Measurements from ENCODE around the gene COL4A2. TPM values are rescaled to one million over a fixed set of nuclear protein-coding genes. Genes with fewer than 3 reads are reported as not detected.

COL4A2 gene
- total RNA-seq, 1 experiment from 2014 or later: 1.6 TPM

DNA sequence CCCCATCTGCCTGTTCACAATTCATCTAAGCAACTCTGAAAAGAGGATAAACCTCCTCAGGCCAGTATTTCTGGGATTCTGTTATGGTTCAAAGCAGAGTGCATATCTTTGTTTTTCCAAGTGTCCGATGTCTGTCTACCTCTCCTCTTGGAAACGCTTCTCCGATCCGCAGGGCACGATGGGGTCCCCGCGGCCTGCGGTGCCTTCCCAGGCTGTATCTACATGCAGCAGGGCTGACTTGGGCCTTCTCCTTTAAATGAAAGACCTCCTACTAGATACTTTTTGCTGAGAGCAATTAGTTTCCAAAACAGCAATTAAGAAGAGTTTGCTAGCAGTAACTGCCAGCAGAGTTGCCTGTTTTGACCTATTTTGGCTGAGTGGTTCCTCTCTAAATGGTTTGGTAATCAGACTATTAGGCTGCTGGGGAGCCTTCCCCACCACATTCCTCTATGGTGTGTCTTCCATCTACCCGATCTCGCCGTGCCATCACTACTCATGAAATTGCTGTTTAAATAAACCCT, 23.5 kb downstream of the COL4A2 start:
- CTCF ChIA-PET: no interaction called here
- H3K4me2 ChIP-seq (ENCODE audit: low read length): no peak overlapping the region
- DNase-seq (ENCODE audit: low read depth, low spot score) (no peak), ATAC-seq (no peak)
- no peaks in the 10 kb centered on the region; a peak in 1 of 4 replicates for H3K4me1 ChIP-seq (ENCODE audit: control insufficient read depth in 1 of 2, insufficient read depth in 2 of 2, low read length in 2 of 2)
- H3K27ac ChIP-seq (ENCODE audit: low read depth, low read length): no peak overlapping the region
- H3K36me3 ChIP-seq (ENCODE audit: control insufficient read depth in 1 of 2, insufficient read depth in 2 of 2, low read length in 2 of 2): no peaks in the 10 kb centered on the region
- H2AFZ ChIP-seq (ENCODE audit: low read depth, low read length, poor library complexity, severe bottlenecking): no peak overlapping the region
- TF ChIP-seq ELF1 (IDR thresholded peaks at IDR 0.05; ENCODE audit: borderline replicate concordance, low read depth) (no peak), ATF3 (IDR thresholded peaks at IDR 0.05) (no peak), CEBPB (IDR thresholded peaks at IDR 0.05; ENCODE audit: low read depth) (no peak), CBX3 (IDR thresholded peaks at IDR 0.05; ENCODE audit: low read depth) (no peak), FOSL1 (IDR thresholded peaks at IDR 0.05; ENCODE audit: low read depth) (no peak), TCF7L2 (IDR thresholded peaks at IDR 0.05; ENCODE audit: borderline replicate concordance, extremely low read depth, insufficient read depth, insufficient read length) (no peak), RAD21 (IDR thresholded peaks at IDR 0.05; ENCODE audit: low read depth) (no peak), ZFX (IDR thresholded peaks at IDR 0.05) (no peak), SP1 (IDR thresholded peaks at IDR 0.05; ENCODE audit: low read depth) (no peak), EZH2phosphoT487 (IDR thresholded peaks at IDR 0.05; ENCODE audit: borderline replicate concordance) (no peak), SRF (IDR thresholded peaks at IDR 0.05; ENCODE audit: low read depth) (no peak), EZH2 (IDR thresholded peaks at IDR 0.05) (no peak), ZNF274 (IDR thresholded peaks at IDR 0.05; ENCODE audit: low read depth, low read length) (no peak), POLR2A (IDR thresholded peaks at IDR 0.05; ENCODE audit: borderline replicate concordance, extremely low read depth, insufficient read depth, insufficient read length) (no peak), MAX (IDR thresholded peaks at IDR 0.05) (no peak)
- TF ChIP-seq, protein P1, sequence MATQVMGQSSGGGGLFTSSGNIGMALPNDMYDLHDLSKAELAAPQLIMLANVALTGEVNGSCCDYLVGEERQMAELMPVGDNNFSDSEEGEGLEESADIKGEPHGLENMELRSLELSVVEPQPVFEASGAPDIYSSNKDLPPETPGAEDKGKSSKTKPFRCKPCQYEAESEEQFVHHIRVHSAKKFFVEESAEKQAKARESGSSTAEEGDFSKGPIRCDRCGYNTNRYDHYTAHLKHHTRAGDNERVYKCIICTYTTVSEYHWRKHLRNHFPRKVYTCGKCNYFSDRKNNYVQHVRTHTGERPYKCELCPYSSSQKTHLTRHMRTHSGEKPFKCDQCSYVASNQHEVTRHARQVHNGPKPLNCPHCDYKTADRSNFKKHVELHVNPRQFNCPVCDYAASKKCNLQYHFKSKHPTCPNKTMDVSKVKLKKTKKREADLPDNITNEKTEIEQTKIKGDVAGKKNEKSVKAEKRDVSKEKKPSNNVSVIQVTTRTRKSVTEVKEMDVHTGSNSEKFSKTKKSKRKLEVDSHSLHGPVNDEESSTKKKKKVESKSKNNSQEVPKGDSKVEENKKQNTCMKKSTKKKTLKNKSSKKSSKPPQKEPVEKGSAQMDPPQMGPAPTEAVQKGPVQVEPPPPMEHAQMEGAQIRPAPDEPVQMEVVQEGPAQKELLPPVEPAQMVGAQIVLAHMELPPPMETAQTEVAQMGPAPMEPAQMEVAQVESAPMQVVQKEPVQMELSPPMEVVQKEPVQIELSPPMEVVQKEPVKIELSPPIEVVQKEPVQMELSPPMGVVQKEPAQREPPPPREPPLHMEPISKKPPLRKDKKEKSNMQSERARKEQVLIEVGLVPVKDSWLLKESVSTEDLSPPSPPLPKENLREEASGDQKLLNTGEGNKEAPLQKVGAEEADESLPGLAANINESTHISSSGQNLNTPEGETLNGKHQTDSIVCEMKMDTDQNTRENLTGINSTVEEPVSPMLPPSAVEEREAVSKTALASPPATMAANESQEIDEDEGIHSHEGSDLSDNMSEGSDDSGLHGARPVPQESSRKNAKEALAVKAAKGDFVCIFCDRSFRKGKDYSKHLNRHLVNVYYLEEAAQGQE (IDR thresholded peaks at IDR 0.05; ENCODE audit: low read depth): no peak
- TF ChIP-seq, protein P2, sequence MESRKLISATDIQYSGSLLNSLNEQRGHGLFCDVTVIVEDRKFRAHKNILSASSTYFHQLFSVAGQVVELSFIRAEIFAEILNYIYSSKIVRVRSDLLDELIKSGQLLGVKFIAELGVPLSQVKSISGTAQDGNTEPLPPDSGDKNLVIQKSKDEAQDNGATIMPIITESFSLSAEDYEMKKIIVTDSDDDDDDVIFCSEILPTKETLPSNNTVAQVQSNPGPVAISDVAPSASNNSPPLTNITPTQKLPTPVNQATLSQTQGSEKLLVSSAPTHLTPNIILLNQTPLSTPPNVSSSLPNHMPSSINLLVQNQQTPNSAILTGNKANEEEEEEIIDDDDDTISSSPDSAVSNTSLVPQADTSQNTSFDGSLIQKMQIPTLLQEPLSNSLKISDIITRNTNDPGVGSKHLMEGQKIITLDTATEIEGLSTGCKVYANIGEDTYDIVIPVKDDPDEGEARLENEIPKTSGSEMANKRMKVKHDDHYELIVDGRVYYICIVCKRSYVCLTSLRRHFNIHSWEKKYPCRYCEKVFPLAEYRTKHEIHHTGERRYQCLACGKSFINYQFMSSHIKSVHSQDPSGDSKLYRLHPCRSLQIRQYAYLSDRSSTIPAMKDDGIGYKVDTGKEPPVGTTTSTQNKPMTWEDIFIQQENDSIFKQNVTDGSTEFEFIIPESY (IDR thresholded peaks at IDR 0.05; ENCODE audit: extremely low read depth, insufficient replicate concordance, low read length): no peak
- no peak overlapping the region for H3K4me3 ChIP-seq (replicated peaks in 1 of 2; ENCODE audit: low read depth in 1 of 2, low read length in 2 of 2)
- peaks cover under 1% of the 10 kb centered on the region; the same call in 1 of the 2 replicates for H3K27me3 ChIP-seq (ENCODE audit: insufficient read depth, low read length)
- RAD21 ChIA-PET (ENCODE audit: low non-redundant PET in 1 of 2, low total read pairs in 2 of 2, uncharacterized antibody in 2 of 2, unreplicated experiment in 2 of 2): no interaction called here
- no peaks in the 10 kb centered on the region for H3K79me2 ChIP-seq (ENCODE audit: insufficient read depth, low read length)
- intact Hi-C loops (cut with micrococcal nuclease): no loop called here
- no peak overlapping the region for H3K9ac ChIP-seq (ENCODE audit: low read length)
- POLR2A ChIA-PET: no interaction called here
- BruUV-seq (replicated peaks): no TSS peak
- no peaks in the 10 kb centered on the region for H3K9me3 ChIP-seq (ENCODE audit: control insufficient read depth in 1 of 2, insufficient read depth in 1 of 2, low read depth in 1 of 2, low read length in 2 of 2)
- H3K9me2 ChIP-seq (ENCODE audit: insufficient read depth): no peaks in the 10 kb centered on the region
- H4K20me1 ChIP-seq (ENCODE audit: insufficient read depth): no peaks in the 10 kb centered on the region
